CD4-positive, alpha-beta T cell treated with Interleukin-10 for 1 hour (primary cell): ENCODE data around the gene CTDNEP1.
"Not testable (repeated sequence)": the region's sequence is repeated elsewhere in the genome, so short reads cannot be mapped to it uniquely, and the experiment has no call there.

Experiments used
- DNase-seq: peaks from one replicate; pipeline ENCODE4 v3.0.0-alpha.2; 2020

CTDNEP1 gene

DNA sequence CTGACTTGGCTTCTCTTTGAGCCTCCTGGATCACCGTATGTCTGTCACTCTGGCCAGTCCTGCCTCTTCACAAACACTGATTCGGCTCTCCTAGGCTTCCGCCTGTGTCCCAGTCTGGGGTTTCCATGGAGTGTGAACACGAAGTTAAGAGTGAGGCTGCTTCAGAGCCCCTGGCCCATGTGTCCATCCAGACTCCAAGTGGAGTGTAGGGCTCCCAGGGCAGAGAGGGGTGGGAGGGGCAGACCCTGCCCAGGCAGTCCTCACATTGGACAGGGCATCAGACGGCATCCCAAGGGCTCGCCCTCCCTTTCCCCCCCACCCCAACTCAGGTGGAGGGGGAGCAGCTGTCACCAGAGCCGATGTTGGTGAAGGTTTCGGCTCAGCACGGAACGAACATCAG is 7.7 kb downstream of the CTDNEP1 start:
- DNase-seq, result not testable (repeated sequence)

DNA sequence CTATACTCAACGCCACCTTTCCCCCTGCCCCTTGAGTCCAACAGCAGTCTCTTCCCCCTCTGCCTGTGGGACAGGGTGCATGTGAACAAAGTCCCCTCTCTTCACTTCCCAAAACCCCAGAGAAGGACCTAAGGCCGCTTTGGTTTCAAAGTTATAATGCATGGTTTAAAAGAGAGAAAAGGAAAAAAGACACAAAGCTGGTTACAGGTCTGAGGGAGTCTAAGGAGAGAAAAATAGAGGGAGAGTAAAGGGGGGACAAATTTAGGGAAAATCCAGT is 8.1 kb downstream of the CTDNEP1 start:
- DNase-seq, result no peak

DNA sequence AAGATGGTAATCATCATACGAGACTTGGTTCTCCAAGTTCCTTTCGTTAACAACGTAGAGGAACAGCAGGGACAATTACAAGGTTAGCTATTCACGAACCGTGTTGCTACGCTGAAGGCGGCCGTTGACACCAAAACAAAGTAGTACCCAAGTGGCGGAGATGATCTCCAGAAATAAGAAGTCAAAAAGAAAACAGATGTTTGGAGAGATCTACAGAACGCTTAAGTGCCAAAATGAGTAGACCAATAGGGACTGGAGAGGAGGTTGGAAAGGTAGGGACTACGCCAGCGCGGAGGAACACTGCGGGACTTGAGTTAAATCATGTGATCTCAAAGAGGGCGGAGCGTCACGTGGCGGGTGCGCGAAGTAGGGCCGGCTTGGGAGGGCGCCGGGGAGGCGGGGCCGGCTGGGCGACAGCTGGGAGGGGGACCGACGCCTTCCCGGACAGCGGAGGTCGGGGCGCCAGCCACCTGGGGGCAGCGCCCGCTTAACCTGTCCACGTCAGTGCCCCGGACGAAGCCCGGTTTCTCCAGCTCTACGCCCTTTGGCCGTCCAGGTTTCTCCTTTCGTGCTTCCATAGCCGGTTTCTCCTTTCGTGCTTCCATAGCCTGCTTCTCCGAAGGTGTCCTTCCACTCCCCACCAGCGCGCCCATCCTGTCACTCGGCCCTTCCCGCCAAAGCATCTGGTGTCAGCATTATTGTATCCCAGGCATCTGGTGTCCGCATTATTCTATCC is 8.6 kb downstream of the CTDNEP1 start:
- peak; percentile 95 for DNase-seq

DNA sequence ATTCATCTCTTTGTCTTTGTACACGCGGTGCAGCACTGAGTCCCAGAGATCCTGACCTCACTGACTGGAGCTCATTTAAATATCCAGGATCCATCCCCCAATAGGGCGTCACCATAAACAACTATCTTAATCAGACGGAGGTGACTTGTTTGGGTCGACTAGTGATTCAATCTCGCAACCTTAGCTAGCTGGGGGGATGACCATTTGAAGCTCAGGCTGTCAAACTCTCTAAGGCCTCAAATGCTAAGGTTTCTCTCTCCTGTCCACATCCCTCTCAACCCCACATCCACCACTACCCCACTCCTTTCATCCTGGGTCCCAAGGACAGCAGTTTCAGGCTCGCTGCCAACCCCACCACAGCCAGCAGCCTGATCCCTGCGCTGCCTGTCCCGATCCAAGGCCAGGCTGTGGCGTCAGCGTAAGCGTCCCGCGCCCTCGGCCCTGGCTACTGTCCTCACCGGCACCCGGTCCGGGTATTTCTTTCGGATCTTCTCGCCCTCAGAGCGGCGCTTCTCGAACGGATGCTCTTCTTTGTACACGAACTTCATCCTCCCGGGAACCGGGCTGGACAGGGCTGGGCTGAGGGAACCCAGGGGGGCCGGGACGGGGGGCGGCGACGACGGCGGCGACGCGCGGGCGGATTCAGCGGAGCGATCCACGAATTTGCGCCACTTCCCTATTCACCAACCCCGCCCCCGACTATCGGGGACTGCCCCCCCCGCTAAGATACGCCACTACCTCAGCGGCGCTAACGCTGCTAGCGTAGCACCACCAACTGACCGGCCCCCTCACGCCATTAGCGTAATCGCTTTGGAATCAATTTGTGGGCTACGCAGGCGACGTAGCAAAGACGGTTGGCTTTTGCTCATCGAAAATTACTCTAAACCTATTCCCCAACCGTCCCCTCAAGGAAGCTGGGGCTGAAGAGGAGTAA is 9.5 kb downstream of the CTDNEP1 start, which contains the start of gene GABARAP:
GABARAP (minus strand) TSS at position 667 of the 934 bp plus-strand sequence; CDS start at position 548, 119 bp downstream.
- DNase-seq, result peak; percentile 94

DNA sequence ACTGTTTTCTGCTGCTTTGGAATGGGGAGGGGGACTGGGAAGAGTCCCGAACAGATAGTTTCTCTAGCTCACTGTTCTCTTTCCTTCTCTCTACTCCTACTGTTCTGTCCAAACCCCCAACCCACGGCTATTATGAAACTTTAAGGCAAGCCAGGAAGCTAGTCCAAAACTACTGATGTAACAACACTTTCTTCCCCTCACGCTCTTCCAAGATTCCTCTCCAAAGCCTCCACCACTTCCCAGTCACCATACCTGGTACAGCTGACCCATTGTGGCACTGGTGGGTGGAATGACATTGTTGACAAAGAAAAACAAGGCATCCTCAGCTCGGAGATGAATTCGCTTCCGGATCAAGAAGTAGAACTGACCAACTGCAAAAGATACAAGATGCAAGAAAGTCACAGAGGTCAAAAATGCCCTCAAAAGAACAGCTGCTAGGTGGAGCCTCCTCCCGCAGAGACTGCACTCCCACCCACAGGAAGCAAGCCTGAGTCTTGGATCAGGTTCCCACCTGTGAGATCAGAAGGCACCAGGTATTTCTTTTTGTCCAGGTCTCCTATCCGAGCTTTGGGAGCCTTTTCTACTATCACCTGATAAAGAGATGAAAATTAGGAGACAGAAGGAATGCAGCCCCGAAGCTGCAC is 10.3 kb downstream of the CTDNEP1 start:
- no peak for DNase-seq

DNA sequence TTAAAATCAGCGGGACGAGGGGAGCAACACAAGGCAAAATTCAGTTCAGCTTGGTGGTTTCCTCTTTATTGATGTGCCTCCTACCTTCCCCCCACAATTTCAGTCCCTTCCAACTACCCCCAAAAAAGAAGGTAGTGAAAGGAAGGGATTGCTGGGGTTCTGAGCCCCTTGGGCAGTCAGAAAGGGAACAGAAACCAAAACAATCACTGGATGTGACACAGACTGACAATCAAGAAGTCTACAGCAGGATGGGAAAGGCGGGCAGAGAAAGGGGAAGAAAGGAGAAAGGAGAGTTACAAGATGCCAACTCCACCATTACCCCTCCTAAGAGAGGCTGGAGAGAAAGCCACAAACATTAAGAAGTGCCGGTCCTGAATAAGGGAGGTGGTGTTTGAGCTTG is 11.2 kb downstream of the CTDNEP1 start:
- no peak for DNase-seq

DNA sequence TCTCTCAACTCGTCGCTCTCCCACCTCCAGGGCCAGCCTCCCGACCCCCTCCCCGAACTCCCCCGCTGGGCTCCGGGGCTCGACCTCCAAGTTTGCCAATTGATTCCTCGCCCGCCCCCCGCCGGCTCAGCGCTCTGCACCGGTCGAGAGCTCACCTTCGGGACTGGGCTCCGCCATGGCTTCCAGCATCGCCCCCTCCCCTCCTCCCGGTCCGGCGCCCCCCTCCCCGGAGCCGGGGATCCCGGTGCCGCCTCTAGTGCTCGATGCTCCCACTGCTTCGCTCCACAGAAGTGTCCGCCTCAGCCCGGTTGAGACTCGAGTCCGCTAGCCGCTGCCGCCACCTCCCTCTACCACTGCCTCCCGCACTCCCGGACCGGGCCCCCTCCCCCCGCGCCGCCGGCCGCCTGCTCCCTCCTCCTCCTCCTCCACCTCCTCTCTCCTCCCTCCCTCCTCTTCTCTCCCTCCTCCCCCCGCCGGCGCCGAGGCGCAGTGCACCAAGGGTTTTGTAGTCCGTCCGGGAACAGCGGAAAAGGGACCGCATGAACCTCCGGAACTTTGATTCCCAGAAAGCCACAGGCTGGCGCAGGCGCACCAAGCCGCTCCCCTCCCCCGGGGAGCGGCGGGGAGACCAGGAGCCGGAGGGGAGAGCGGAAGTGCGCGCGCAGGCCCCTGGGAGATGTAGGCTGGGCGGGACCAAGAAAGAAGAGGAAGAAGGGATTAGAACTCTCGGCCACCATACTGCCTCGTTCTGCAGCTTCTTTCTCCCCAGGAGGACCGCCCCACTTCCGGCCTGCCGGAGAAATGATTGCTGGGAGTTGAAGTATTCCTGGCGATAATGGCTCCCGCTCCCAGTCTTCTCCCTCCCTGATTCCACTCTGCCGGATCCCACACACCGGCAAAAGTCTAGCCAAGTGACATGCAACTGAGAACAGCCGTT is 12.2 kb downstream of the CTDNEP1 start, which contains the start of gene PHF23:
PHF23 (minus strand) TSS at position 367 of the 937 bp plus-strand sequence; CDS start at position 189, 178 bp downstream.
- DNase-seq, result peak; percentile 99

DNA sequence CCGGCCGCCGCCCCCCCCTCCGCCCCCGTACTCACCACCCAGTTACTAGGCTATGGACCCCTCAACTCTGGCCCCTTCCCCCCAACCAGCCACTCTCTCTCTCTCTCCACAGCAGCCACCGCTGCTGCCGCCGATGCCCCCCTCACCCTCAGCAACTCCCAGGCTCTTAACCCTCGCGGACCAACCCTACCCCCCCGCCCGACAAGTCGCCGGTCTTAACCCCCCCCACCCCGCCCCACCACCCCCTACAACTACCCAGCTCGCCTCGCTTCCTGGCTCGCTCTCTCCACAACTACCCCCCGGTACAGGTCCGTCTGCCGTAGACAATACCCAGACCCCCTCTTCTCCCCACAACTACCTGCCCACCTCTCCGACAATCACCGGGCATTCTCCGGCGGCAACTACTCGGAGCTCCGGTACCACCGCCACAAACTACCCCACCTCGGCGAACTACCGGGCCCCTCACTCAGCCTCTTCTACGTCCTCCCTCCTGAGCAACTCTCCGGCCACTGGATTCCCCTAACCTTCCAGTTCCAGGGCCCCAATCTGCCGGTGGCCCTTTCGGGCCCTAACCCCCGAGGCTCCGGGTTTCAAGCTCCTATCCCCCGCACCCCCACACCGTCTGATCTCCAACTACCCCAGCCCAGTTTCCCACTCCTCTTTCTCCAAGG is 13.0 kb downstream of the CTDNEP1 start:
- DNase-seq, result peak; percentile 56

DNA sequence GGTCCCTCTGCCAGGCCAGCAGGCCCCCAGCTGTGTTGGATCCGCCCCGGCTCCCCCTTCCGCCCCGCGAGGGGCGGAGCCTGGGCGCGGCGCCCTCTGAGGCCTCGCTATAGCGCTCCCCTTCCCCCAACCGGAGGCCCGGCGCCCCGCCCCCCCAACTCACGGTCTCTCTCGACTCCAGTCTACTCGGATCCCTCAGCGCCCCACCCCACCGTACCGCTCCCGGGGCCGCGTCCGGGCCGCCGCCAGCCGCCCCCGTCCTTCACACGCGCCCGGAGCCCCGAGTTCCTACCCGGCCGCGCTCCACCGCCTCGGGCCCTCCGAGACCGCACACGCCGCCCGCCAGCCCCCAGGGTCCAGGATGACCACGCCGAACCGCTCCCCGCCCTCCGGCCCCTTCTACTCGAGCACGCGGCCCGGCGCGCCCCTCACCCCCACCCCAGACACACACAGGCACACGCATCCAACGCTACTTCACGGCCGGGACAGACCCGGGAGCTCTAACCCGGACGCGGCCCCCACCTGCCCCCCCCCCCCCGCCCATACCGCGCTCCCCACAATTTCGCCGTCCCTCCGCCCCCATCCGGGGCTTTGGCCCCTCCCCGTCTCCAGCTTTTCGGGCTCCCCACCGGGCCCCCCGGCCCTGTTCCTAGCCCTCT is 13.6 kb downstream of the CTDNEP1 start:
- peak; percentile 89 for DNase-seq

DNA sequence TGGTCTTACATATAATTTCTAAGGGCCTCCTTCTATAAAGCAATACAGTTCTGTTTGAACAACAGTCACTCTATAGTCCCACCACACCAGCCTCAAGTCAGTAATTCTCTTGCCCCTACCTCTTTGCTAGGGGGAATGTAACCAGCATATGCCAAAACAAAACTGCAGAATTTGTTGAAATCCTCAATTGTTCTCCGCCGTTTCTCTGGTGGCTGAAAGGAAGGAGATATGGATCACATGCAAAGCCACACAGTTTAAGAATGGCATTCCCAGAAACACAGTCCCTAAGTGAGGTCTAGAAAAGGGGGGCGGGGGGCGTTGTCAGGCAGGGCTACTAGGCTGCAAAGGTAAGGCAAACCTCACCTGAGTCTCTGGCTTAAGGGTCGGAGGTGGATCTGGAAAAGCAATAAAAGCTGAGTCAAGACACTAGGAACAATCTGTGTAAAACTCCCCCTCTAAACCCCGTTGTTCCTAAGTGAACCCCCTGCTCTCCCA is 14.2 kb downstream of the CTDNEP1 start:
- no peak for DNase-seq

DNA sequence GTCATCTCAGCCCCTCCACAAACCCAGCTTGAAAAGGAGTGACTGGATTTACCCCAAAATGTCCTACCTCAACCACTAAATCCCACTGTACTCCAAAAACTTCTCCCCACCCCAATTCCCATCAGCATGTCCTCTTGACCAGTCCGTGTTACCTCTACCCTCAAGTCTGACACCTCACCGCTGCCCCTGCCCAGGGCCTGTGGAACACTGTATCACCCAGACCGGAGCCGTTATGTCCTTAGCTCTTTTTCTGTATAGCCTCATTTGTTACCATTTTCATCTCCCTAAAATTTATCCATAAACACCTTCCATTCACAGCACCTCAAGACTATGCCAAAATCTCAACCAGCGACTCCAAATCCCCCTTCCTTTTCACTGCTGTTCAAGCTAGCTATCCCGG is 14.7 kb downstream of the CTDNEP1 start:
- DNase-seq, result no peak

DNA sequence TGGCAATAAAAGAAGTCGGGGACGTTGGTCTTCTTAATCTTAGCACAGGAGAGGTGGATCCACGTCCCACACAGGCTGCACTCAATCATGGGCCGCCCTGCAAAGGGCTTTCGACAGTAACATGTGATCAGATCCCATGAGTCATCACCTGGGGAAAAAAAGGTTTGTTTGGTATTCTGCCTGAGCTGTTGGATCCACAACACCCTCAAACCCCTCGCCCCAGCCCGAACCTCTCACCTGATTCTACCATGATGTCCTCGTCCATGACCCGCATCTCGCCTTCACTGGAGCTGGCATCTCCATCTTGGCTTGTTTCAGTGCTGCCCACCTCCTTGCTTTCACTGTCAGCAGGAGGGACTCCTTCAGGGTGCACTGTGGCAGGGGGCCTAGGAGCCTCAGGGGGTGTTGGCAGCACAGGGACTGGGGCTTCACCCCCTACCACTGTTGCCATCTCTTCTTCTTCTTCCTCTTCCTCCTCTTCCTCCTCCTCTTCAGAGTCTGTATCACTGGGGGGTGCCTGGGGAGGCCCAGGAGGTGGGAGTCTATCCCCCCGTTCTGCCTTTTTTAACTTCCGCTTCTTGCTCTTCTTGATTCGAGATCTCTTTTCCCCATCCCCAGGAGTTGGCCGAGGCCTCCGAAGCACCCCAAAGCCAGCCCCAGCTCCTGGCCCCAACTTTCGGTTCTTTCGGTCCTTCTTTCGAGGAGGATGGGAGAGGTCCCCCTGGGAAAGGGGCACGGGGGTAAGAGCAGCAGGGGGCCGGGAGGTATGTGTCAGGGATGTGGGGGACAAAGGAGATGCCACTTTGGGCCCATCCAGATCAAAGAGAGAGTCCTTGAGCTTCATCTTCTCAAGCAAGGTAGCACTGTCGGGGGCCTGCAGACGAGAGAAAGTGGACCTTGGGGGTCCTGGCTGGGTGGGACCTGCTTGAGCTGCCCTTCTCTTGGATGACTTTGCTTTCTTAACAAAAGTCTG is 15.6 kb downstream of the CTDNEP1 start:
- no peak for DNase-seq

DNA sequence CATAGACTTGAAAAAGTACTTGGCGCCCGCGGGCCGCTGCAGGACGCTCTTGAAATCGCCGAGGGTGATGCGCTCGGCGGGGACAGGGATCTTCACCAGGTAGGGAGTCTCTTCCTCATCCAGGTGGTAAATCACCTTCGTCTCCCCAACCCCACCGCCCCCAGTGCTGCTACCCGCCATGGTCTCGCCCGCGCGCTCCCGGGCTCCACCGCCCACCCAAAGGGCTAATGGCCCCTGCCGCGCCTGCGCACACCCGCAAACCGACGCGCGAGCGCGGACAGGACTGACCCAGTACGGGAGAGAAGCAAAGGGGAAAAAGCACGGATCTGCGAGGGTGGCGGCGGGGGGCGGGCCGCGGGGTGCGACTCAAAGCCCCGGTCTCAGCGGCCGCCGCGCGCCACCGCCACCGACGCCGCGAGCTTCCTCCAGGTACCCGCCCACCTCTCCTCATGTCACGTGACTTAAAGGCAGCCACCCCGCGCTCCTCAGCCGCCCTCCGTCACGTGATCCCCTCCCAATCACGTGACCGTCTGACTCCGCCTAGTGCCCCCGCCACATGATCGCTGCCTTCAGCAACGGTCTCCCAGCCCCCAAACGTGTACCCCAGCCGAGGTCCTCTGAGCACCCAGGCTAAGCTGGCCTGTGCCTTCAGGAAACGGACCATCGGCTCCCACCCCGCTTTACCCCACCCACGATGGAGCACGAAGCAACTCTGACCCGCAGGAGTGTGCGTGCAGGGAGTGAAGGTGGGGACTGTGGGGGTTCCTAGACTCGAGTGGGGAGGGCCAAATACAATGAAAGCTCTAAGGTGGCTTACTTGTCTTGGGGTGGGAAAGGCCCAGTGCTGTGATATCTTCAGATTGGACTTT is 17.2 kb downstream of the CTDNEP1 start, which contains the start of gene DVL2:
DVL2 (minus strand) TSS at position 435 of the 869 bp plus-strand sequence; CDS start at position 180, 255 bp downstream.
- peak; percentile 96 for DNase-seq

DNA sequence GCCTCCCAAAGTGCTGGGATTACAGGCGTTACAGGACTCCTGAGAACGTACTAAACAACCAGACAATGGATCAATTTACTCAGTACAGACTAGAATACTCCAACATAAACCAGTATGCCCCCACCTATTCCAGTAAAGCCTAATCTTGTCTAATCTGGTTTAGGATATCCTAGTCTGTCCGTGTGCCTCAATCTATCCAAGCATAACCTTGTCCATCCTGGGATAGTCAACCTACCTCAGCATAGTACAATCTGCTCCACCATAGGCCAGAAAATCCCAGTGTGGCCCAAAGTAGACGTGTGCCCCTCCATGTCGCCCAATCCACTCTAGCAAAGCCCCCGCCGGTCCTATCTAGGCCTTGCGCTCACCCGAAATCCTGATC is 17.8 kb downstream of the CTDNEP1 start:
- no peak for DNase-seq

DNA sequence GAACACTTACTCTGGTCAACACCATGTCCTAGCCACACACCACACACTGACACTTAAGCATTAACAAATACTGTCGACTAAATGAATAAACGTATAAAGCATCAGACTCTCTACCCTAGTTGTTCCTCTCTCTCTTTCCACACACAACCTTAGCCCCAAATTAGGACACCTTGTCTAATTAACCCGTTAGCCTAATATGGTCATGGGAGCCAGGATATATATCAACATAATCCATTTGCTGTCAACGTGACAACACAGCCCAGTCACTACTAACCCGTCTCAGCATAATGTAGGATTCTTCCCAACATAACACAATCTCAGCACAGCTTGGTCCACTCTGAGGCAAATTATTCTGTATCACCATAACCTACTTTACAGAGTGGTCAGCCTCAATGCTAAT is 19.4 kb downstream of the CTDNEP1 start:
- no peak for DNase-seq

DNA sequence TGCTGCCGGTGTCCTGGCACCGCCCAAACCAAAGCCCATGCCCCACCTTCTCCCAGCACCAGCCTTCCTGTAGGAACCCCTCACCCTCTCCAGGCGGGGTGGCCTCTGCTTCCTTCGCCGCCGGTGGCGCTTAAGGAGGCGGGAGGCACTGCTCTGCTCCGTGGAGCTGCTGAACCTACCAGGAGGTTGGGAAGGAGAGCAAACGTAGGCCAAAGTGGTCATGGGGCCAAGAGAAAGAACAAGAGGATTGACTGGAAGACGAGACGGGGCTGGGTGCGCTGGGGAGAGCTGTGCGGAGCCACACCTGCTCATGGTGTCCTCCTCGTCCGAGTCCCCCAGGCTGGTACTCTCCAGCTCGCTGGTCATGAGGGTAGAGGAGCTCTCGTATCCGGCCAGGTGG is 22.0 kb downstream of the CTDNEP1 start:
- DNase-seq, result no peak

DNA sequence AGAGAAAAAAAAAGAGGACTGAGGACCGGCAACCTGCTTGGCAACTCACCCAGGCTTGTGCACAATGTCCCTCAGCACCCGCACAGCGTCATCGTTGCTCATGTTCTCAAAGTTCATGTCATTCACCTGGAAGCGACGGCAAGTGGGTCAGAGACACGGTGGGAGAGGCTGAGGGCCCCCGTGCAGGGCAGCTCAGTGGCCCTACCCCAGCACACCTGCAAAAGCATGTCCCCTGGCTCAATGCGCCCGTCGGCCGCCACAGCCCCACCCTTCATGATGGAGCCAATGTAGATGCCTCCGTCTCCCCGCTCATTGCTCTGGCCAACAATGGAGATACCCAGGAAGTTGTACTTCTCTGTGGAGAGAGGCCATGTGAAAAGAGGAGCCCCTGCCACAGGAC is 22.6 kb downstream of the CTDNEP1 start:
- no peak for DNase-seq
